GM23338 (cell line): ENCODE measurements around the gene SELPLG. TPM values are rescaled to one million over a fixed set of nuclear protein-coding genes. Genes with fewer than 3 reads are reported as not detected.
A peak's percentile ranks its signal among the peaks of the same experiment; 100 is the strongest.

Experiments
- ATAC-seq: fragments of 200-7000 bp; cut with Tn5 transposase; 3 replicates; pipeline ENCODE4 v1.9.1; 2020
- DNase-seq: peaks from one replicate; pipeline ENCODE4 v3.0.0-alpha.2; 2015; ENCODE audit warnings: low spot score
- H2AFZ ChIP-seq: fragments of 200-600 bp; sonication (generic); 2 replicates; pipeline ENCODE4 v1.8.0; 2016; ENCODE audit warnings: antibody characterized with exemption, mild to moderate bottlenecking, moderate library complexity
- H3F3A ChIP-seq: fragments of 200-600 bp; sonication (generic); replicated peaks from 2 replicates; pipeline ENCODE4 v1.8.0; 2017; ENCODE audit warnings: antibody characterized with exemption, mixed run types, low read depth
- H3K27ac ChIP-seq: fragments of 200-600 bp; sonication (generic); 2 replicates; pipeline ENCODE4 v1.6.1; 2016; ENCODE audit warnings: low read depth
- H3K27me3 ChIP-seq: fragments of 200-600 bp; sonication (generic); 2 replicates; pipeline ENCODE4 v1.8.0; 2016; ENCODE audit warnings: mild to moderate bottlenecking, mixed run types, moderate library complexity; ENCODE audit not compliant: insufficient read depth
- H3K36me3 ChIP-seq: fragments of 200-600 bp; sonication (generic); 2 replicates; pipeline ENCODE4 v1.8.0; 2016; ENCODE audit warnings: mild to moderate bottlenecking; ENCODE audit not compliant: insufficient read depth
- H3K4me1 ChIP-seq: fragments of 200-600 bp; sonication (generic); 2 replicates; pipeline ENCODE4 v1.8.0; 2016; ENCODE audit warnings: mild to moderate bottlenecking, moderate library complexity; ENCODE audit not compliant: insufficient read depth
- H3K4me2 ChIP-seq: fragments of 200-600 bp; sonication (generic); 2 replicates; pipeline ENCODE4 v1.7.1; 2017; ENCODE audit warnings: mixed run types
- H3K4me3 ChIP-seq: fragments of 200-600 bp; sonication (generic); 2 replicates; pipeline ENCODE4 v1.6.1; 2016; ENCODE audit warnings: mixed run types
- H3K79me2 ChIP-seq: fragments of 200-600 bp; sonication (generic); replicated peaks from 2 replicates; pipeline ENCODE4 v1.8.0; 2017; ENCODE audit warnings: mild to moderate bottlenecking; ENCODE audit not compliant: insufficient read depth
- H3K9me2 ChIP-seq: fragments of 200-600 bp; sonication (generic); 2 replicates; pipeline ENCODE4 v1.8.0; 2017; ENCODE audit not compliant: insufficient read depth
- H4K20me1 ChIP-seq: fragments of 200-600 bp; sonication (generic); replicated peaks from 2 replicates; pipeline ENCODE4 v1.8.0; 2017; ENCODE audit warnings: mild to moderate bottlenecking; ENCODE audit not compliant: insufficient read depth
- H3K27ac Mint-ChIP-seq: 2 replicates; pipeline ENCODE4 v1.8.0; 2020; ENCODE audit warnings: inconsistent platforms, mild to moderate bottlenecking, moderate library complexity, mixed read lengths
- H3K27me3 Mint-ChIP-seq: 3 replicates; pipeline ENCODE4 v1.8.0; 2022; ENCODE audit warnings: low read depth, mild to moderate bottlenecking, moderate library complexity, mixed read lengths, inconsistent platforms; ENCODE audit not compliant: insufficient read depth, poor library complexity
- H3K36me3 Mint-ChIP-seq: 3 replicates; pipeline ENCODE4 v1.8.0; 2021; ENCODE audit warnings: low read depth, mild to moderate bottlenecking, inconsistent platforms, moderate library complexity, mixed read lengths
- H3K4me1 Mint-ChIP-seq: 3 replicates; pipeline ENCODE4 v1.8.0; 2020; ENCODE audit warnings: mild to moderate bottlenecking, inconsistent platforms, mixed read lengths
- H3K4me3 Mint-ChIP-seq: 3 replicates; pipeline ENCODE4 v1.8.0; 2021; ENCODE audit warnings: moderate library complexity, mild to moderate bottlenecking, inconsistent platforms, mixed read lengths
- H3K9me3 Mint-ChIP-seq: 3 replicates; pipeline ENCODE4 v1.8.0; 2020; ENCODE audit warnings: moderate library complexity, mild to moderate bottlenecking, inconsistent platforms, mixed read lengths
- CREB1 ChIP-seq: fragments of 250-450 bp; sonication (Bioruptor Pico); IDR thresholded peaks from 2 replicates; pipeline ENCODE4 v1.5.0; 2020; ENCODE audit warnings: low read depth, mild to moderate bottlenecking, moderate library complexity
- JUNB ChIP-seq: IDR thresholded peaks from one replicate; pipeline ENCODE4 v1.6.1; 2016; ENCODE audit warnings: antibody characterized with exemption; ENCODE audit not compliant: unreplicated experiment
- POLR2AphosphoS5 ChIP-seq: IDR thresholded peaks from 2 replicates; pipeline ENCODE4 v1.6.1; 2016; ENCODE audit warnings: antibody characterized with exemption, low read depth
- ZNF114 ChIP-seq: fragments of 250-450 bp; sonication (Bioruptor Pico); IDR thresholded peaks from 2 replicates; pipeline ENCODE4 v1.5.0; 2020; ENCODE audit warnings: mild to moderate bottlenecking, moderate library complexity
- ZNF331 ChIP-seq: fragments of 250-450 bp; sonication (Bioruptor Pico); IDR thresholded peaks from 2 replicates; pipeline ENCODE4 v1.5.0; 2020; ENCODE audit warnings: low read depth, mild to moderate bottlenecking, moderate library complexity
- polyA plus RNA-seq: library from polyadenylated mRNA; unstranded; fragments of >200 nt; fragmentation: Nextera tagmentation; extraction: Ambion mirVana; gene quantifications from 2 replicates; pipeline ENCODE4 v1.2.1, GENCODE V29; 2016
- total RNA-seq: library from RNA; depleted of rRNA; stranded (reverse); fragments of >200 nt; shearing (Covaris generic); gene quantifications from 2 replicates; pipeline ENCODE4 v1.2.3, GENCODE V29; 2014
- TF ChIP-seq, protein P1 (sequence below): fragments of 250-450 bp; sonication (Bioruptor Pico); IDR thresholded peaks from 2 replicates; pipeline ENCODE4 v1.5.0; 2020; ENCODE audit warnings: mild to moderate bottlenecking, moderate library complexity
- TF ChIP-seq, protein P2 (sequence below), 2 experiments: fragments of 200-600 bp in 1 of 2; sonication (generic) in 1 of 2; conservative IDR thresholded peaks; 2 replicates each; pipeline versions ENCODE4 v1.5.1 to v1.6.1; 2016 to 2017; ENCODE audit warnings: antibody characterized with exemption in 2 of 2, low read depth in 2 of 2, mild to moderate bottlenecking in 2 of 2, moderate library complexity in 1 of 2

The SELPLG gene
- total and polyA plus RNA-seq, 2 experiments from 2014 or later: 0.16 to 0.56 TPM

DNA sequence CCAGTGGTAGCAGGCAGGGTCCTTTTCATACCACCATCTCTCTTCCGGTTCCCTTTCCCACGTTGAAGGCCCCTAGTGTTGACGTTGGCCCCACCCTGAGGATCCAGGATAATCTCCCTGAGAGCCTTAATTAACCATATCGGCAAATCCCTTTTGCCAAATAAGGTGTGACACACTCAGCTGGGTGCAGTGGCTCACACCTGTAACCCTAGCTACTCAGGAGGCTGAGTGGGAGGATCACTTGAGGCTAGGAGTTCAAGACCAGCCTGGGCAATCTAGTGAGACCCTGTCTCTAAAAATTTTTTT, 33.0 kb downstream of the SELPLG start (continued):
- TF ChIP-seq, protein P1, sequence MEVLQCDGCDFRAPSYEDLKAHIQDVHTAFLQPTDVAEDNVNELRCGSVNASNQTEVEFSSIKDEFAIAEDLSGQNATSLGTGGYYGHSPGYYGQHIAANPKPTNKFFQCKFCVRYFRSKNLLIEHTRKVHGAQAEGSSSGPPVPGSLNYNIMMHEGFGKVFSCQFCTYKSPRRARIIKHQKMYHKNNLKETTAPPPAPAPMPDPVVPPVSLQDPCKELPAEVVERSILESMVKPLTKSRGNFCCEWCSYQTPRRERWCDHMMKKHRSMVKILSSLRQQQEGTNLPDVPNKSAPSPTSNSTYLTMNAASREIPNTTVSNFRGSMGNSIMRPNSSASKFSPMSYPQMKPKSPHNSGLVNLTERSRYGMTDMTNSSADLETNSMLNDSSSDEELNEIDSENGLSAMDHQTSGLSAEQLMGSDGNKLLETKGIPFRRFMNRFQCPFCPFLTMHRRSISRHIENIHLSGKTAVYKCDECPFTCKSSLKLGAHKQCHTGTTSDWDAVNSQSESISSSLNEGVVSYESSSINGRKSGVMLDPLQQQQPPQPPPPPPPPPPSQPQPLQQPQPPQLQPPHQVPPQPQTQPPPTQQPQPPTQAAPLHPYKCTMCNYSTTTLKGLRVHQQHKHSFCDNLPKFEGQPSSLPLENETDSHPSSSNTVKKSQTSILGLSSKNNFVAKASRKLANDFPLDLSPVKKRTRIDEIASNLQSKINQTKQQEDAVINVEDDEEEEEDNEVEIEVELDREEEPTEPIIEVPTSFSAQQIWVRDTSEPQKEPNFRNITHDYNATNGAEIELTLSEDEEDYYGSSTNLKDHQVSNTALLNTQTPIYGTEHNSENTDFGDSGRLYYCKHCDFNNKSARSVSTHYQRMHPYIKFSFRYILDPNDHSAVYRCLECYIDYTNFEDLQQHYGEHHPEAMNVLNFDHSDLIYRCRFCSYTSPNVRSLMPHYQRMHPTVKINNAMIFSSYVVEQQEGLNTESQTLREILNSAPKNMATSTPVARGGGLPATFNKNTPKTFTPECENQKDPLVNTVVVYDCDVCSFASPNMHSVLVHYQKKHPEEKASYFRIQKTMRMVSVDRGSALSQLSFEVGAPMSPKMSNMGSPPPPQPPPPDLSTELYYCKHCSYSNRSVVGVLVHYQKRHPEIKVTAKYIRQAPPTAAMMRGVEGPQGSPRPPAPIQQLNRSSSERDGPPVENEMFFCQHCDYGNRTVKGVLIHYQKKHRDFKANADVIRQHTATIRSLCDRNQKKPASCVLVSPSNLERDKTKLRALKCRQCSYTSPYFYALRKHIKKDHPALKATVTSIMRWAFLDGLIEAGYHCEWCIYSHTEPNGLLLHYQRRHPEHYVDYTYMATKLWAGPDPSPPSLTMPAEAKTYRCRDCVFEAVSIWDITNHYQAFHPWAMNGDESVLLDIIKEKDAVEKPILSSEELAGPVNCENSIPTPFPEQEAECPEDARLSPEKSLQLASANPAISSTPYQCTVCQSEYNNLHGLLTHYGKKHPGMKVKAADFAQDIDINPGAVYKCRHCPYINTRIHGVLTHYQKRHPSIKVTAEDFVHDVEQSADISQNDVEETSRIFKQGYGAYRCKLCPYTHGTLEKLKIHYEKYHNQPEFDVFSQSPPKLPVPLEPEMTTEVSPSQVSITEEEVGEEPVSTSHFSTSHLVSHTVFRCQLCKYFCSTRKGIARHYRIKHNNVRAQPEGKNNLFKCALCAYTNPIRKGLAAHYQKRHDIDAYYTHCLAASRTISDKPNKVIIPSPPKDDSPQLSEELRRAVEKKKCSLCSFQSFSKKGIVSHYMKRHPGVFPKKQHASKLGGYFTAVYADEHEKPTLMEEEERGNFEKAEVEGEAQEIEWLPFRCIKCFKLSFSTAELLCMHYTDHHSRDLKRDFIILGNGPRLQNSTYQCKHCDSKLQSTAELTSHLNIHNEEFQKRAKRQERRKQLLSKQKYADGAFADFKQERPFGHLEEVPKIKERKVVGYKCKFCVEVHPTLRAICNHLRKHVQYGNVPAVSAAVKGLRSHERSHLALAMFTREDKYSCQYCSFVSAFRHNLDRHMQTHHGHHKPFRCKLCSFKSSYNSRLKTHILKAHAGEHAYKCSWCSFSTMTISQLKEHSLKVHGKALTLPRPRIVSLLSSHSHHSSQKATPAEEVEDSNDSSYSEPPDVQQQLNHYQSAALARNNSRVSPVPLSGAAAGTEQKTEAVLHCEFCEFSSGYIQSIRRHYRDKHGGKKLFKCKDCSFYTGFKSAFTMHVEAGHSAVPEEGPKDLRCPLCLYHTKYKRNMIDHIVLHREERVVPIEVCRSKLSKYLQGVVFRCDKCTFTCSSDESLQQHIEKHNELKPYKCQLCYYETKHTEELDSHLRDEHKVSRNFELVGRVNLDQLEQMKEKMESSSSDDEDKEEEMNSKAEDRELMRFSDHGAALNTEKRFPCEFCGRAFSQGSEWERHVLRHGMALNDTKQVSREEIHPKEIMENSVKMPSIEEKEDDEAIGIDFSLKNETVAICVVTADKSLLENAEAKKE (CRISPR knock-in tag): no peak
- no peak for TF ChIP-seq POLR2AphosphoS5
- TF ChIP-seq CREB1 (CRISPR knock-in tag): no peak
- TF ChIP-seq JUNB: no peak
- TF ChIP-seq ZNF114: no peak

DNA sequence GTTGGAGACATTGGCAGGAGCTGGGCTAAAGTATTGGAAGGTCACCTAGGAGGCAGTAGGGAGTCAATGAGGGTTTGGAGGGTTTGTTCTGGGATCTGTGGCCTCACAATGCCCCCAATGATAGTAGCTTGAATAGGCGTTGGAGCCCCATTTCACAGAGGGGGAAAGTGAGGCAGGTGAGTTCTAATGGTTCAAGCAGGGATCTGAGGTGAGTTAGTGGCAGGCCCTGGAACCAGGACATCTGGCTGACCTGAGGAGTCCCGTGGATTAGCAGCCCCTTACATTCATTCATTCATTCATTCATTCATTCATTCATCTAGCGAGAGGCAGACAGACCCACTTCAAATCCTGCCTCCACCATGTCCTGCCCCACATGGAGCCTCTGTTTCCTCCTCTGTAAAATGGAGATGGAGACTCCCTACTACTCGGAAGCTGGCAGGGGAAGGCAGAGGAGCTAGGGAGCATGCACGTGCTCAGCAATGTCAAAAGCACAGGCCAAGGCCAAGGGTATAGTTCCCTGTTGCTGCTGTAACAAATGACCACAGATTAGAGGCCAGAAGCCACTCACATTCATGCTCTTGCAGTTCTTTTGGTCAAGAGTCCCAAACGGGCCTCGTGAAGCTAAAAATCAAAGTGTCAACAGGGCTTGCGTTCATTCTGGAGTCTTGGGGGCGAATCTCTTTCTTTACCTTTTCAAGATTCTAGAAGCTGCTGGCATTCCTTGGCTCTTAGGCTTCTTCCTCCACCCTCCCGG, 33.6 kb downstream of the SELPLG start:
- Histone ChIP-seq H3K4me2 (no peak overlapping the region), H3K27ac (no peak overlapping the region), H3K27me3 (no peaks in the 10 kb centered on the region), H3K4me3 (no peak overlapping the region), H3K9me2 (no peaks in the 10 kb centered on the region), H2AFZ (no peak overlapping the region), H3K79me2 (no peaks in the 10 kb centered on the region), H4K20me1 (no peaks in the 10 kb centered on the region), H3K4me1 (no peaks in the 10 kb centered on the region), H3K36me3 (no peaks in the 10 kb centered on the region), H3F3A (no peaks in the 10 kb centered on the region)
- TF ChIP-seq CREB1 (CRISPR knock-in tag) (no peak), ZNF331 (CRISPR knock-in tag) (no peak)
- TF ChIP-seq, protein P2, sequence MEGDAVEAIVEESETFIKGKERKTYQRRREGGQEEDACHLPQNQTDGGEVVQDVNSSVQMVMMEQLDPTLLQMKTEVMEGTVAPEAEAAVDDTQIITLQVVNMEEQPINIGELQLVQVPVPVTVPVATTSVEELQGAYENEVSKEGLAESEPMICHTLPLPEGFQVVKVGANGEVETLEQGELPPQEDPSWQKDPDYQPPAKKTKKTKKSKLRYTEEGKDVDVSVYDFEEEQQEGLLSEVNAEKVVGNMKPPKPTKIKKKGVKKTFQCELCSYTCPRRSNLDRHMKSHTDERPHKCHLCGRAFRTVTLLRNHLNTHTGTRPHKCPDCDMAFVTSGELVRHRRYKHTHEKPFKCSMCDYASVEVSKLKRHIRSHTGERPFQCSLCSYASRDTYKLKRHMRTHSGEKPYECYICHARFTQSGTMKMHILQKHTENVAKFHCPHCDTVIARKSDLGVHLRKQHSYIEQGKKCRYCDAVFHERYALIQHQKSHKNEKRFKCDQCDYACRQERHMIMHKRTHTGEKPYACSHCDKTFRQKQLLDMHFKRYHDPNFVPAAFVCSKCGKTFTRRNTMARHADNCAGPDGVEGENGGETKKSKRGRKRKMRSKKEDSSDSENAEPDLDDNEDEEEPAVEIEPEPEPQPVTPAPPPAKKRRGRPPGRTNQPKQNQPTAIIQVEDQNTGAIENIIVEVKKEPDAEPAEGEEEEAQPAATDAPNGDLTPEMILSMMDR (conservative IDR thresholded peaks at IDR 0.05; ENCODE audit: low read depth in 2 of 2): peak in 1 of 2 experiments; percentile 20; a peak in 2 of 4 replicates
- no peak overlapping the region for H3K27ac Mint-ChIP-seq
- H3K4me1 Mint-ChIP-seq: peaks cover 19% of the 10 kb centered on the region
- no peaks in the 10 kb centered on the region for H3K36me3 Mint-ChIP-seq
- no peak for DNase-seq
- no peaks in the 10 kb centered on the region for H3K9me3 Mint-ChIP-seq
- ATAC-seq: no peak
- no peak overlapping the region for H3K4me3 Mint-ChIP-seq
- peaks cover 2% of the 10 kb centered on the region for H3K27me3 Mint-ChIP-seq
